Ishikawa (cell line): ENCODE measurements around the gene USP2.

Experiments
- RAD21 ChIP-seq: IDR thresholded peaks from 2 replicates; pipeline ENCODE4 v1.6.1; 2012; ENCODE audit warnings: low read depth
- TAF1 ChIP-seq: IDR thresholded peaks from 2 replicates; pipeline ENCODE4 v1.6.1; 2012; ENCODE audit warnings: low read depth, mild to moderate bottlenecking
- TF ChIP-seq, protein P1 (sequence below): IDR thresholded peaks from 2 replicates; pipeline ENCODE4 v1.6.1; 2012; ENCODE audit warnings: low read depth, mild to moderate bottlenecking

- TF ChIP-seq RAD21 (no peak), TAF1 (no peak)
- TF ChIP-seq, protein P1, sequence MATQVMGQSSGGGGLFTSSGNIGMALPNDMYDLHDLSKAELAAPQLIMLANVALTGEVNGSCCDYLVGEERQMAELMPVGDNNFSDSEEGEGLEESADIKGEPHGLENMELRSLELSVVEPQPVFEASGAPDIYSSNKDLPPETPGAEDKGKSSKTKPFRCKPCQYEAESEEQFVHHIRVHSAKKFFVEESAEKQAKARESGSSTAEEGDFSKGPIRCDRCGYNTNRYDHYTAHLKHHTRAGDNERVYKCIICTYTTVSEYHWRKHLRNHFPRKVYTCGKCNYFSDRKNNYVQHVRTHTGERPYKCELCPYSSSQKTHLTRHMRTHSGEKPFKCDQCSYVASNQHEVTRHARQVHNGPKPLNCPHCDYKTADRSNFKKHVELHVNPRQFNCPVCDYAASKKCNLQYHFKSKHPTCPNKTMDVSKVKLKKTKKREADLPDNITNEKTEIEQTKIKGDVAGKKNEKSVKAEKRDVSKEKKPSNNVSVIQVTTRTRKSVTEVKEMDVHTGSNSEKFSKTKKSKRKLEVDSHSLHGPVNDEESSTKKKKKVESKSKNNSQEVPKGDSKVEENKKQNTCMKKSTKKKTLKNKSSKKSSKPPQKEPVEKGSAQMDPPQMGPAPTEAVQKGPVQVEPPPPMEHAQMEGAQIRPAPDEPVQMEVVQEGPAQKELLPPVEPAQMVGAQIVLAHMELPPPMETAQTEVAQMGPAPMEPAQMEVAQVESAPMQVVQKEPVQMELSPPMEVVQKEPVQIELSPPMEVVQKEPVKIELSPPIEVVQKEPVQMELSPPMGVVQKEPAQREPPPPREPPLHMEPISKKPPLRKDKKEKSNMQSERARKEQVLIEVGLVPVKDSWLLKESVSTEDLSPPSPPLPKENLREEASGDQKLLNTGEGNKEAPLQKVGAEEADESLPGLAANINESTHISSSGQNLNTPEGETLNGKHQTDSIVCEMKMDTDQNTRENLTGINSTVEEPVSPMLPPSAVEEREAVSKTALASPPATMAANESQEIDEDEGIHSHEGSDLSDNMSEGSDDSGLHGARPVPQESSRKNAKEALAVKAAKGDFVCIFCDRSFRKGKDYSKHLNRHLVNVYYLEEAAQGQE, result no peak
These were observed 40.7 kb upstream of the USP2 start for GRCh38 chr11:119421941-119422808.
